Testis (tissue), 2 donors: Measurements from ENCODE around the gene LUZP1.

Experiments
- POLR2A ChIP-seq: fragments of 450-650 bp; IDR thresholded peaks from one replicate; pipeline ENCODE4 v1.6.1; 2017; ENCODE audit warnings: antibody characterized with exemption, mild to moderate bottlenecking, moderate library complexity
- TF ChIP-seq, protein P1 (sequence below), 3 experiments: fragments of 450-650 bp in 2 of 3; fragments of 200-600 bp in 1 of 3; sonication (generic) in 1 of 3; IDR thresholded peaks; one replicate each; pipeline ENCODE4 v1.5.1; 2016 to 2019; ENCODE audit warnings: antibody characterized with exemption in 3 of 3, mild to moderate bottlenecking in 2 of 3, moderate library complexity in 1 of 3

DNA sequence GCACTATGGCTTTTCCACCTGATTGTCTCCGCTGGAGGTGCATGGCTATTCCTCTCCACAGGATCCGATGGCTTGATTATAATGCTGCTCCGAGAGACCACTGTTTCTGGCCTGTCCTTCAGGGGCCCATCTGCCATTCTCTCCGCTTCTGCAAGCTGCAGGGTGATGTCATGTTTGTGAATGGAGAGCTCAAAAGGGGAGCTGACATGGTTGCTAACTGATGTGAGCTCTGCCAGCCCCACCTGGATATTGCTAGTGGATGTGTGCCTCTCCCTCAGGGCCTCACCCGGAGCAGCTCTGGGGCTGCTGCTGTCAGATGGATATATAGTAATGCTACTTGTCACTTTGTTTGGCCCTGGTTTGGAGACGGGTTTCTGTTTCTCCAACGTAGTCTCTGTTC, 77.1 kb downstream of the LUZP1 start:
- TF ChIP-seq, protein P1, sequence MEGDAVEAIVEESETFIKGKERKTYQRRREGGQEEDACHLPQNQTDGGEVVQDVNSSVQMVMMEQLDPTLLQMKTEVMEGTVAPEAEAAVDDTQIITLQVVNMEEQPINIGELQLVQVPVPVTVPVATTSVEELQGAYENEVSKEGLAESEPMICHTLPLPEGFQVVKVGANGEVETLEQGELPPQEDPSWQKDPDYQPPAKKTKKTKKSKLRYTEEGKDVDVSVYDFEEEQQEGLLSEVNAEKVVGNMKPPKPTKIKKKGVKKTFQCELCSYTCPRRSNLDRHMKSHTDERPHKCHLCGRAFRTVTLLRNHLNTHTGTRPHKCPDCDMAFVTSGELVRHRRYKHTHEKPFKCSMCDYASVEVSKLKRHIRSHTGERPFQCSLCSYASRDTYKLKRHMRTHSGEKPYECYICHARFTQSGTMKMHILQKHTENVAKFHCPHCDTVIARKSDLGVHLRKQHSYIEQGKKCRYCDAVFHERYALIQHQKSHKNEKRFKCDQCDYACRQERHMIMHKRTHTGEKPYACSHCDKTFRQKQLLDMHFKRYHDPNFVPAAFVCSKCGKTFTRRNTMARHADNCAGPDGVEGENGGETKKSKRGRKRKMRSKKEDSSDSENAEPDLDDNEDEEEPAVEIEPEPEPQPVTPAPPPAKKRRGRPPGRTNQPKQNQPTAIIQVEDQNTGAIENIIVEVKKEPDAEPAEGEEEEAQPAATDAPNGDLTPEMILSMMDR (IDR thresholded peaks at IDR 0.05), result no peak
- no peak for TF ChIP-seq POLR2A
